A549 (cell line): ENCODE results near the gene ADGRB2. TPM values are rescaled to one million over a fixed set of nuclear protein-coding genes. Genes with fewer than 3 reads are reported as not detected.

Experiments used
- ATAC-seq, 2 experiments: fragments of 200-7000 bp in 1 of 2; fragments of >200 bp in 1 of 2; cut with Nextera tagmentation in 1 of 2; cut with Tn5 transposase in 1 of 2; 3 replicates each; pipeline versions ENCODE4 v1.8.0 to v1.9.1; 2018 to 2020; ENCODE audit warnings: mild to moderate bottlenecking in 1 of 2, moderate library complexity in 1 of 2
- CTCF ChIA-PET: fragments of 300-600 bp; sonication (Branson Sonifier 250); formaldehyde crosslinking; extraction: SDS; loops from one replicate; lab custom pipeline; 2021; ENCODE audit warnings: antibody characterized with exemption, inconsistent platforms; lab: Yijun Ruan, JAX
- POLR2A ChIA-PET: fragments of 350-600 bp; formaldehyde crosslinking; extraction: SDS; loops from one replicate; lab custom pipeline; 2021; ENCODE audit warnings: antibody characterized with exemption, inconsistent platforms; lab: Yijun Ruan, JAX
- DNase-seq, 2 experiments: peaks; one replicate each; pipeline versions ENCODE4 v3.0.0 to v3.0.0-alpha.2; 2011 to 2016; ENCODE audit warnings: low read depth in 1 of 2, low spot score in 1 of 2
- FAIRE-seq: peaks from 2 replicates; lab custom pipeline; 2011; peaks lifted over from hg19 to GRCh38; lab: Jason Lieb, UNC
- H3K27ac ChIP-seq, 2 experiments: fragments of >200 bp; sonication (Bioruptor Twin); formaldehyde crosslinking; 3 replicates each; pipeline ENCODE4 v1.5.1; 2016 to 2017
- H3K4me1 ChIP-seq: fragments of >200 bp; sonication (Bioruptor Twin); formaldehyde crosslinking; 3 replicates; pipeline ENCODE4 v1.6.1; 2016
- H3K4me2 ChIP-seq: fragments of >200 bp; sonication (Bioruptor Twin); formaldehyde crosslinking; 3 replicates; pipeline ENCODE4 v1.6.1; 2016
- H3K4me3 ChIP-seq: fragments of >200 bp; sonication (Bioruptor Twin); formaldehyde crosslinking; 3 replicates; pipeline ENCODE4 v1.5.1; 2016
- H3K9me3 ChIP-seq: fragments of >200 bp; sonication (Bioruptor Twin); formaldehyde crosslinking; 3 replicates; pipeline ENCODE4 v1.6.1; 2016
- CBX8 ChIP-seq: fragments of 200-600 bp; sonication (generic); IDR thresholded peaks from 2 replicates; pipeline ENCODE4 v1.6.1; 2016
- CHD2 ChIP-seq: fragments of 150-350 bp; IDR thresholded peaks from 2 replicates; pipeline ENCODE4 v1.6.1; 2014; ENCODE audit warnings: low read length; ENCODE audit not compliant: partially characterized antibody
- CHD4 ChIP-seq: fragments of 200-600 bp; sonication (generic); IDR thresholded peaks from 2 replicates; pipeline ENCODE4 v1.6.1; 2016; ENCODE audit warnings: antibody characterized with exemption, mild to moderate bottlenecking, borderline replicate concordance
- CTCF ChIP-seq: fragments of >200 bp; sonication (Bioruptor Twin); formaldehyde crosslinking; IDR thresholded peaks from 3 replicates; pipeline ENCODE4 v1.5.1; 2016
- E2F6 ChIP-seq: IDR thresholded peaks from 2 replicates; pipeline ENCODE4 v1.6.1; 2012; ENCODE audit warnings: low read depth, borderline replicate concordance
- EHMT2 ChIP-seq: fragments of 200-600 bp; sonication (generic); IDR thresholded peaks from 2 replicates; pipeline ENCODE4 v1.6.1; 2016; ENCODE audit warnings: antibody characterized with exemption, low read depth, mild to moderate bottlenecking, moderate library complexity
- ELK1 ChIP-seq: fragments of 150-350 bp; IDR thresholded peaks from 2 replicates; pipeline ENCODE4 v1.6.1; 2014; ENCODE audit warnings: low read depth, mild to moderate bottlenecking, low read length
- FOSB ChIP-seq: fragments of 250-450 bp; sonication (Bioruptor Pico); IDR thresholded peaks from 2 replicates; pipeline ENCODE4 v1.5.0; 2020; ENCODE audit warnings: mild to moderate bottlenecking, moderate library complexity
- FOXS1 ChIP-seq: fragments of 250-450 bp; sonication (Bioruptor Pico); IDR thresholded peaks from 2 replicates; pipeline ENCODE4 v1.5.0; 2020; ENCODE audit warnings: mild to moderate bottlenecking, moderate library complexity
- GATA3 ChIP-seq: IDR thresholded peaks from 2 replicates; pipeline ENCODE4 v1.6.1; 2012; ENCODE audit warnings: borderline replicate concordance
- HES2 ChIP-seq: fragments of >200 bp; sonication (Bioruptor Twin); formaldehyde crosslinking; IDR thresholded peaks from 2 replicates; pipeline ENCODE4 v1.6.1; 2016
- HMGXB4 ChIP-seq: fragments of 250-450 bp; sonication (Bioruptor Pico); IDR thresholded peaks from 2 replicates; pipeline ENCODE4 v1.5.0; 2021; ENCODE audit warnings: mild to moderate bottlenecking, moderate library complexity, borderline replicate concordance
- JUN ChIP-seq, 2 experiments: fragments of >200 bp; sonication (Bioruptor Twin); formaldehyde crosslinking; IDR thresholded peaks; 2 replicates in 1 of 2; 3 replicates in 1 of 2; pipeline ENCODE4 v1.6.1; 2016 to 2017
- JUNB ChIP-seq: fragments of >200 bp; sonication (Bioruptor Twin); formaldehyde crosslinking; IDR thresholded peaks from 2 replicates; pipeline ENCODE4 v1.6.1; 2016
- KDM1A ChIP-seq: fragments of 200-600 bp; sonication (generic); IDR thresholded peaks from 2 replicates; pipeline ENCODE4 v1.6.1; 2016; ENCODE audit warnings: low read depth, mild to moderate bottlenecking
- MAX ChIP-seq: IDR thresholded peaks from 2 replicates; pipeline ENCODE4 v1.6.1; 2012
- RAD21 ChIP-seq, 2 experiments: fragments of >200 bp in 1 of 2; sonication (Bioruptor Twin) in 1 of 2; formaldehyde crosslinking in 1 of 2; IDR thresholded peaks in 1 of 2; conservative IDR thresholded peaks in 1 of 2; 2 replicates in 1 of 2; 3 replicates in 1 of 2; pipeline ENCODE4 v1.6.1; 2012 to 2018; ENCODE audit warnings: inconsistent platforms in 1 of 2
- RCOR1 ChIP-seq: fragments of 150-350 bp; IDR thresholded peaks from 2 replicates; pipeline ENCODE4 v1.6.1; 2014; ENCODE audit warnings: antibody characterized with exemption, low read length, low read depth
- RNF2 ChIP-seq: fragments of 200-600 bp; sonication (generic); IDR thresholded peaks from 2 replicates; pipeline ENCODE4 v1.6.1; 2016; ENCODE audit warnings: low read depth, mild to moderate bottlenecking, antibody characterized with exemption, moderate library complexity, borderline replicate concordance
- SMC3 ChIP-seq: fragments of >200 bp; sonication (Bioruptor Twin); formaldehyde crosslinking; IDR thresholded peaks from 3 replicates; pipeline ENCODE4 v1.6.1; 2018; ENCODE audit warnings: inconsistent platforms
- ZC3H11A ChIP-seq: fragments of 450-650 bp; IDR thresholded peaks from 2 replicates; pipeline ENCODE4 v1.6.1; 2014; ENCODE audit warnings: antibody characterized with exemption, mild to moderate bottlenecking
- WGBS: methylation state at CpG from one replicate; pipeline ENCODE4 v1.1.6; 2017; ENCODE audit errors: missing lambda C conversion rate; 5-methylcytosine and 5-hydroxymethylcytosine counted together
- polyA plus RNA-seq, 4 experiments: library from polyadenylated mRNA; depleted of rRNA in 3 of 4; stranded (reverse); fragments of >200 nt; fragmentation: RNase III in 1 of 4; extraction: RNeasy Plus Mini Kit Qiagen cat#74134 plus additional on column Dnase treatment in 1 of 4; gene quantifications; 2 replicates in 3 of 4; 3 replicates in 1 of 4; pipeline ENCODE4 v1.2.3, GENCODE V29; 2011 to 2017
- TF ChIP-seq, protein P1 (sequence below): IDR thresholded peaks from 2 replicates; pipeline ENCODE4 v1.6.1; 2012
- TF ChIP-seq, protein P2 (sequence below): fragments of 450-650 bp; IDR thresholded peaks from 2 replicates; pipeline ENCODE4 v1.6.1; 2014; ENCODE audit warnings: antibody characterized with exemption

The ADGRB2 gene
- polyA plus RNA-seq, 2 of the 4 experiments (the other 2 are of a cell fraction) = 2.3 to 6.6 TPM

GRCh38 chr1:31763671-31764311, 349 bp downstream of the ADGRB2 start (continued):
- TF ChIP-seq, protein P1, sequence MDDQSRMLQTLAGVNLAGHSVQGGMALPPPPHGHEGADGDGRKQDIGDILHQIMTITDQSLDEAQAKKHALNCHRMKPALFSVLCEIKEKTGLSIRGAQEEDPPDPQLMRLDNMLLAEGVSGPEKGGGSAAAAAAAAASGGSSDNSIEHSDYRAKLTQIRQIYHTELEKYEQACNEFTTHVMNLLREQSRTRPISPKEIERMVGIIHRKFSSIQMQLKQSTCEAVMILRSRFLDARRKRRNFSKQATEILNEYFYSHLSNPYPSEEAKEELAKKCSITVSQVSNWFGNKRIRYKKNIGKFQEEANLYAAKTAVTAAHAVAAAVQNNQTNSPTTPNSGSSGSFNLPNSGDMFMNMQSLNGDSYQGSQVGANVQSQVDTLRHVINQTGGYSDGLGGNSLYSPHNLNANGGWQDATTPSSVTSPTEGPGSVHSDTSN = no peak
- no peak for TF ChIP-seq JUNB
- TF ChIP-seq, protein P2, sequence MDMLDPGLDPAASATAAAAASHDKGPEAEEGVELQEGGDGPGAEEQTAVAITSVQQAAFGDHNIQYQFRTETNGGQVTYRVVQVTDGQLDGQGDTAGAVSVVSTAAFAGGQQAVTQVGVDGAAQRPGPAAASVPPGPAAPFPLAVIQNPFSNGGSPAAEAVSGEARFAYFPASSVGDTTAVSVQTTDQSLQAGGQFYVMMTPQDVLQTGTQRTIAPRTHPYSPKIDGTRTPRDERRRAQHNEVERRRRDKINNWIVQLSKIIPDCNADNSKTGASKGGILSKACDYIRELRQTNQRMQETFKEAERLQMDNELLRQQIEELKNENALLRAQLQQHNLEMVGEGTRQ = no peak
- TF ChIP-seq CHD2 = no peak
- TF ChIP-seq GATA3 = no peak
- no peak for TF ChIP-seq EHMT2

GRCh38 chr1:31762726-31763670, 1.1 kb downstream of the ADGRB2 start:
- peak; percentile 62 to 76 for ATAC-seq
- TF ChIP-seq RCOR1 (no peak), SMC3 (peak; percentile 61), RAD21 (conservative IDR thresholded peaks at IDR 0.05 in 1 of 2, IDR thresholded peaks at IDR 0.05 in 1 of 2) (peak; percentile 43 to 64), CTCF (peak; percentile 64), FOXS1 (no peak), JUN (IDR thresholded peaks at IDR 0.05) (0 out of 5 replicates have a peak, but pooled peaks of 1 of the 2 experiments have one; percentile 29), MAX (0 out of 2 replicates have a peak, but pooled peaks have one; percentile 50)
- WGBS = 3% methylated on average over 8 of the region's 60 CpGs
- Histone ChIP-seq H3K4me2 (peak overlapping the region; percentile 99), H3K9me3 (no peaks in the 10 kb centered on the region), H3K4me1 (peaks cover 40% of the 10 kb centered on the region), H3K27ac (peak overlapping the region; percentile 76 to 98), H3K4me3 (peak overlapping the region; percentile 67)
- ChIA-PET POLR2A (interaction anchor here (1.0 to 1.2 kb wide), 2 partner anchors 17 to 26 kb away, joined by 3 to 5 read pairs; no protein-coding TSS in a partner anchor), CTCF (interaction anchor here (0.6 to 14.7 kb wide), 17 partner anchors 10 to 360 kb away, joined by 3 to 242 read pairs (median 4); no protein-coding TSS in a partner anchor)
- DNase-seq = peak; percentile 70 to 76
- no peak for FAIRE-seq

- peak overlapping the region; percentile 99 for H3K4me2 ChIP-seq
- peak overlapping the region; percentile 67; the same call in 2 of the 3 replicates for H3K4me3 ChIP-seq
- ATAC-seq (peak in 1 of 2 experiments; percentile 1; a peak in 2 of 6 replicates), DNase-seq (no peak), FAIRE-seq (no peak)
- ChIA-PET CTCF (interaction anchor here (0.9 to 14.7 kb wide), 11 partner anchors 11 to 202 kb away, joined by 3 to 242 read pairs (median 5); no protein-coding TSS in a partner anchor), POLR2A (interaction anchor here (1.2 kb wide), 1 partner anchor 17 kb away, joined by 3 read pairs; no protein-coding TSS in a partner anchor)
- peaks cover 40% of the 10 kb centered on the region for H3K4me1 ChIP-seq
- H3K9me3 ChIP-seq = no peaks in the 10 kb centered on the region
- 92% methylated on average over 2 of the region's 7 CpGs for WGBS
- peak overlapping the region in 1 of 2 experiments; percentile 98; a peak in 3 of 6 replicates for H3K27ac ChIP-seq
- TF ChIP-seq ELK1 (no peak), ZC3H11A (no peak), FOSB (CRISPR knock-in tag) (no peak), E2F6 (no peak), RNF2 (no peak), CHD4 (no peak), HES2 (no peak), KDM1A (no peak), HMGXB4 (no peak), CBX8 (no peak)
Measured at GRCh38 chr1:31762323-31762722, 1.8 kb downstream of the ADGRB2 start.
